ENCODE measurements around the gene NDFIP2.
A peak's percentile ranks its signal among the peaks of the same experiment; 100 is the strongest.

NDFIP2 gene

DNA sequence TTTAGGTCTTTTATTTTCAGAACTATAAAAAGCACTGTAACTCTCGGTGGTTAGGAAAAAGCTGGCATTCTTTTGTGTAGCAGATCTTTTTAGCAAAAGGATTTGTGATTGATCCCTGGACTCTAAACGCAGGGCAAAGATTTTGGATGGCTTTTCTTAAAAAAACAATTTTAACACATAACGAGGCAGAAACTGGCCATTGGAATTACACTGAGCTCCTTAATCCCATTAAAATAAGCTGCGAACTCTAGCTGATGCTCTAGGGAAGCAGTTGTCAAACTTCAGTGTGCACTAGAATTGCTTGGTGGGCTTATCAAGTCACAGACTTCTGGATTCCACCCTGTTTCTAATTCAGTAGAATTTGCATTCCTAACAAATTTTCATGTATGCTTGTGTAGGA, 33.8 kb upstream of the NDFIP2 start:
- Histone ChIP-seq H3K36me3 (ENCODE audit: control insufficient read depth, insufficient read depth, low read length) (no peaks in the 10 kb centered on the region), H3K27me3 (replicated peaks; ENCODE audit: control insufficient read depth, insufficient read depth, low read length) (no peaks in the 10 kb centered on the region), H3K4me3 (replicated peaks; ENCODE audit: low read depth, low read length) (no peak overlapping the region)
- TF ChIP-seq, protein P1, sequence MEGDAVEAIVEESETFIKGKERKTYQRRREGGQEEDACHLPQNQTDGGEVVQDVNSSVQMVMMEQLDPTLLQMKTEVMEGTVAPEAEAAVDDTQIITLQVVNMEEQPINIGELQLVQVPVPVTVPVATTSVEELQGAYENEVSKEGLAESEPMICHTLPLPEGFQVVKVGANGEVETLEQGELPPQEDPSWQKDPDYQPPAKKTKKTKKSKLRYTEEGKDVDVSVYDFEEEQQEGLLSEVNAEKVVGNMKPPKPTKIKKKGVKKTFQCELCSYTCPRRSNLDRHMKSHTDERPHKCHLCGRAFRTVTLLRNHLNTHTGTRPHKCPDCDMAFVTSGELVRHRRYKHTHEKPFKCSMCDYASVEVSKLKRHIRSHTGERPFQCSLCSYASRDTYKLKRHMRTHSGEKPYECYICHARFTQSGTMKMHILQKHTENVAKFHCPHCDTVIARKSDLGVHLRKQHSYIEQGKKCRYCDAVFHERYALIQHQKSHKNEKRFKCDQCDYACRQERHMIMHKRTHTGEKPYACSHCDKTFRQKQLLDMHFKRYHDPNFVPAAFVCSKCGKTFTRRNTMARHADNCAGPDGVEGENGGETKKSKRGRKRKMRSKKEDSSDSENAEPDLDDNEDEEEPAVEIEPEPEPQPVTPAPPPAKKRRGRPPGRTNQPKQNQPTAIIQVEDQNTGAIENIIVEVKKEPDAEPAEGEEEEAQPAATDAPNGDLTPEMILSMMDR (IDR thresholded peaks at IDR 0.05; ENCODE audit: insufficient read depth, low read length, poor library complexity, severe bottlenecking) = no peak
- DNase-seq (ENCODE audit: extremely low read depth, insufficient read length) = no peak

DNA sequence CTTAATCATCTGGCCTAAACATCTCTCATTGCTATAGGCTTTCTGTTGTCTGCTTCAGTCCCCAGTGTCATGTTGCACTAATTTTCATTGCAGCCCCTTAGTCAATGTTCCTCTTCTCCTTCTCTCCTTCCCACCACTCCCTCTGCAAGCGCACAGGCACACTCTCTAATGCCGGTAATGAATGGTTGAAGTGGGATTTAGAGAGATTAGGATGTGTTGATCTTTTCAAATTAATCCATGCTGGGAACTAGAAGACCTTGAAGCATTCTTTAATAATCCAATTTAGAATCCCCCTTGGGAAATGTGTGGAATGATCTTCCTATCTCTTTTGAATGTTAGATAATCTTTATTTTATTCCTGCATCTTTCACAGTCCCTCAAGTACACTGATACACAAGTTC, 33.2 kb upstream of the NDFIP2 start:
- no peak overlapping the region for H3K4me3 ChIP-seq (replicated peaks; ENCODE audit: low read depth, low read length)

DNA sequence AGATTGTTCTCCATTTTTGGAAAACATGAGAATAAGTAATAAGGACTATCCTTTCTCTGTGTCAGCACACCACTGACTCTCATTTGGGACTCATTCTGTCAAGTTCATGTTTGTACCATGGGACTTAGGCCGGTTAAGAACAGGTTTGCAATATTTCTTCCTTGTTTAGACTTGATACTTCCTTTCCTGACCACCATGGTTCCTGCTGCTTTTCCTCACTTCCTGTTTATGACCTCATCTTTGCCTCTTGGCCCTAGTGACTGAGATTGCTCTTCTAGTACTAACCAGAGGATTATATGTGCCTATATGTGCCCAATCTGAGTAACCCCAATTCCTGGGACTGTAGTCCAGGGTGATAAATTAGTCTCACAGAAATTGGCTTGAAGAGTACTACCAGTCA, 32.5 kb upstream of the NDFIP2 start:
- Histone ChIP-seq H3K36me3 (ENCODE audit: control insufficient read depth, insufficient read depth, low read length) (no peaks in the 10 kb centered on the region), H3K27me3 (replicated peaks; ENCODE audit: control insufficient read depth, insufficient read depth, low read length) (no peaks in the 10 kb centered on the region), H3K4me3 (replicated peaks; ENCODE audit: low read depth, low read length) (no peak overlapping the region)
- DNase-seq (ENCODE audit: extremely low read depth, insufficient read length) = no peak
- TF ChIP-seq, protein P1 (IDR thresholded peaks at IDR 0.05; ENCODE audit: insufficient read depth, low read length, poor library complexity, severe bottlenecking) = no peak

More for the DNA sequence above, 33.2 kb upstream of the NDFIP2 start:
- DNase-seq (ENCODE audit: extremely low read depth, insufficient read length) = no peak
- no peaks in the 10 kb centered on the region for H3K36me3 ChIP-seq (ENCODE audit: control insufficient read depth, insufficient read depth, low read length)
- H3K27me3 ChIP-seq (replicated peaks; ENCODE audit: control insufficient read depth, insufficient read depth, low read length) = no peaks in the 10 kb centered on the region
- TF ChIP-seq, protein P1 (IDR thresholded peaks at IDR 0.05; ENCODE audit: insufficient read depth, low read length, poor library complexity, severe bottlenecking) = no peak

DNA sequence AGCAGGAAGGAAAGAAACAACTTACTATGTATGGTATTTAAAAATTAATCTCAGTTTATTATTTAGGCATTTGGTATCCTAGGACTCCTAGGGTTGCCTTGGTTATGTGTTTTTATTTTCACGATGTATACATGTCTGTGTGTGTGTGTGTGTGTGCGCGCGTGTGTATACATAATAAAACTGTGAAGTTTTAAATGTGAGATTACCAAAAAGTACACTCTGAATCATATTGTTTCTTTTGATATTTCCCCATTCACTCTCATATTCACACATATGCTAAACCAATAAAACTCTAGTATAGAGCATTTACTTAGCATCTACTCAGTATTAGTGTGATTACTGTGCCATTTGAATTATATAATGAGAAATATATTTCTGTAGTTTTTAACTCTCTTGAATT, 30.8 kb upstream of the NDFIP2 start:
- H3K4me3 ChIP-seq (replicated peaks; ENCODE audit: low read depth, low read length) = no peak overlapping the region
- TF ChIP-seq, protein P1 (IDR thresholded peaks at IDR 0.05; ENCODE audit: insufficient read depth, low read length, poor library complexity, severe bottlenecking) = no peak

DNA sequence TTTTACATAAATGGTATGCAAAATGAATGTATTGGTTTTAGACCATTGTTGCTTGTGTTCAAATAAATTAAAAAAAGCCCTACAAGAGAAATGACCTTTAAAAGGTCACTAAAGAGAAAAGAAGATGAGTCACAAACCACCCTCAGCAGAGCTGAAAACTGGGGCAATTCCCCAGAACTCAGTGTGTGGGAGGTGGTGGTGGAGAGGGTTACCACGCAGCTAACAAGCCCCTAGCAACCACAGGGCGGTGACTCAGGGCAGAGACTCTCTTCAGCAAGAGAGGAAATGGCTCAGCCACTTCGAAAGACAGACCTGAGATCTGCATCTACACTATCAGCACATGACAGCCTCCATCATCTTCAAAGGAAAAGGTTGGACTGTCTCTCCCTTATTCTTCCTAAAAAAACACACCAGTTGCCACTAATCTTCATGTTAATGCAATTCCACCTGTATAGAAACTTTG, 29.4 kb upstream of the NDFIP2 start:
- Histone ChIP-seq H3K4me3 (replicated peaks; ENCODE audit: low read depth, low read length) (no peak overlapping the region), H3K27me3 (replicated peaks; ENCODE audit: control insufficient read depth, insufficient read depth, low read length) (no peaks in the 10 kb centered on the region), H3K36me3 (ENCODE audit: control insufficient read depth, insufficient read depth, low read length) (no peaks in the 10 kb centered on the region)
- TF ChIP-seq, protein P1 (IDR thresholded peaks at IDR 0.05; ENCODE audit: insufficient read depth, low read length, poor library complexity, severe bottlenecking) = no peak
- peak; percentile 55 for DNase-seq (ENCODE audit: extremely low read depth, insufficient read length)

More for the DNA sequence above, 30.8 kb upstream of the NDFIP2 start:
- Histone ChIP-seq H3K27me3 (replicated peaks; ENCODE audit: control insufficient read depth, insufficient read depth, low read length) (no peaks in the 10 kb centered on the region), H3K36me3 (ENCODE audit: control insufficient read depth, insufficient read depth, low read length) (no peaks in the 10 kb centered on the region)
- no peak for DNase-seq (ENCODE audit: extremely low read depth, insufficient read length)

All from GM06990 (cell line).